HG02798 (cell line): ENCODE data around the gene TMED8.
A peak's percentile ranks its signal among the peaks of the same experiment; 100 is the strongest.

ENCODE experiments used
- ATAC-seq: cut with Tn5 transposase; IDR thresholded peaks from one replicate; pipeline ENCODE4 v1.9.1; 2021; ENCODE audit warnings: mild to moderate bottlenecking; ENCODE audit not compliant: unreplicated experiment, poor library complexity

TMED8 gene

GRCh38 chr14:77305696-77306095 lies 71.2 kb downstream of the TMED8 start:
- no peak for ATAC-seq

- ATAC-seq, result no peak
Measured at GRCh38 chr14:77303417-77304156, 73.3 kb downstream of the TMED8 start.

DNA sequence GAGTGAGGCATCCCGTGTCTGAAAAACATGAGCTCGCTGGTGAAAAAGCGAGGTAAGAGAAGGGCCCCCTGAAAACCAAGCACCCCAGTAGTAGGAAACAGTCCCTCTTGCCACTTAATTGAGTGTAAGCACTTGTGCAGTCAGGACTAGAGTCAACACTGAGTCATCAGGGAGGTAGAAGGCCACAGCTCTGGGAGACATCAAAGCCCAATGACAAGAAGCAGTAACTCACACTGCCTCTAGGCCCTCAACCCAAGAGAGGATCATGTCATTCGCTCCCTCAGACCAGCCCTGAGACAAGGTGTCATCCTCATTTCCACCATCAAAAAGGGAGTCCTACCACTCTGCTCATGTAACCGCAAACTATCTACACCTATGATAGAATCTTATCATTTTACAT lies 74.0 kb downstream of the TMED8 start:
- peak; percentile 43 for ATAC-seq

- peak; percentile 33 for ATAC-seq
Measured at GRCh38 chr14:77301103-77301502, 75.8 kb downstream of the TMED8 start.

DNA sequence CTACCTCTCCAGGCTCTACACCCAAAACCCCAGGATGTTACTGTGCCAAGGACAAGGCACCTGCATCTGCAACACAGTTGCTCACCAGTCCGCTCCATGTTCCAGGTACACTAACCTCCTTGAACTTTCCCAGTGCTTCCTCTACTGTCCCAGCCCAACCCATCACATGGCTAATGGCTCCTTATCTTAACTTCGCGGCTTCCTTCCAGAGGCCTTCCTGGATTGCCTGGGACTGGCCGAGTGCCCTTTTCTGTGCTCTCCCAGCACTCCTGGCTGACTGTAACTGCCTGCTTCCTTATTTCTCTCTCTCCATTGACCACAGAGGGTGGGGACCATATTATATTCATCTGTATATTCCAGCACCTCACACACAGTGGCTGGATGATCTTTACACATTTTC lies 77.1 kb downstream of the TMED8 start:
- ATAC-seq, result no peak

DNA sequence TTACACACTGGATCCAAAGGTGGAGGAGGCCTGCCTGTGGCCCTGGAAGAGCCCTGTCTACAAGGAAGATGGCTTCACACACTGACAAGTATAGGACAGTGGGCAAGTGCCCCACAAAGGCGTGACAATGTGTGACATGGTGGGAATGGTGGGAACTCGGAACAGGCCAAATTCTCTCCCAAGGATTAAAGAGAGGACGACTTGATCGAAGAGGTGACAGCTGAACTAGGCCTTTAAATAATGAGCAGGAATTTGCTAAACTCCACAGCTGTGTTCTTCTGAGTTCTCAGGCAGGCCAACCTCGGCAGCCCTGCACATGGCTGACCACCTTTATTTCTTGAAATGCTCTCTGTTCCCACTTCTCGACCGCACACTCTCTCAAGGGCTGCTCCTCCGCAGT lies 80.0 kb downstream of the TMED8 start:
- ATAC-seq, result no peak

DNA sequence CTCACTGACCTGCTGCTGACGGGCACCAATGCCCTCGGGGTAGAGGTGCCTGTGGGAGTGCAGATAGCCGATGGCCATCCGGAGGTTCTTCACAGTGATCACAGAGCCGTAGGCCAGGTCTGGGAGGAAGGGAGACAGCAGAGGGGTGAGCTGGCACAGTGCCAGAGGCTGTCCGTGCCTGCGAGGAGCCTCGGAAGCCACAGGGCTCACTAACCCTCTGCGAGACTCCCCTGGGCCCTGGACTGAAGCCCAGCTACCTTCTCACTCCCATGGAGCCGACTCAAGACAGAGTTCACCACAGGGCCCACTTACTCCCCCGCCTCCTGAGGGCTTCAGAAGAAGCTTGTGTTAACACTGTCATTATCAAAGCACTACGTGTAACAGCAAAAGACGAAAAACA lies 80.7 kb downstream of the TMED8 start:
- ATAC-seq, result no peak

- ATAC-seq, result no peak
Measured at GRCh38 chr14:77290705-77291104, 86.2 kb downstream of the TMED8 start.

GRCh38 chr14:77286576-77286975 lies 90.3 kb downstream of the TMED8 start:
- no peak for ATAC-seq
